Pancreas (tissue), 10 donors: Measurements from ENCODE around the gene TSHZ1. TPM values are rescaled to one million over a fixed set of nuclear protein-coding genes. Genes with fewer than 3 reads are reported as not detected.

Experiments used
- ATAC-seq, 4 donors: fragments of 200-7000 bp; cut with Tn5 transposase; one replicate each; pipeline versions ENCODE4 v1.8.0 to v1.9.1; 2020; ENCODE audit warnings: mild to moderate bottlenecking in 4 of 4, moderate library complexity in 4 of 4
- DNase-seq, 6 donors: peaks; one replicate each; pipeline ENCODE4 v3.0.0-alpha.2; 2020
- FAIRE-seq: peaks from 2 replicates; lab custom pipeline; 2012; peaks lifted over from hg19 to GRCh38; lab: Jason Lieb, UNC
- H3K27ac ChIP-seq, 4 donors: fragments of 200-600 bp; sonication (generic); 1 replicate in 3 of 4; 2 replicates in 1 of 4; pipeline versions ENCODE4 v1.5.0 to v1.8.0; 2020
- H3K27me3 ChIP-seq, 4 donors: fragments of 200-600 bp; one replicate each; pipeline ENCODE4 v1.8.0; 2021
- H3K36me3 ChIP-seq, 3 donors: fragments of 200-600 bp; sonication (generic) in 1 of 3; one replicate each; pipeline versions ENCODE4 v1.5.0 to v1.8.0; 2020 to 2021
- H3K4me1 ChIP-seq, 3 donors: fragments of 200-600 bp; one replicate each; pipeline ENCODE4 v1.8.0; 2021
- H3K4me3 ChIP-seq, 4 donors: fragments of 200-600 bp; sonication (generic) in 2 of 4; one replicate each; pipeline versions ENCODE4 v1.5.0 to v1.8.0; 2020 to 2021
- H3K9me3 ChIP-seq, 4 donors: fragments of 200-600 bp; one replicate each; pipeline ENCODE4 v1.8.0; 2021
- CTCF ChIP-seq, 4 donors: fragments of 200-600 bp; sonication (generic) in 3 of 4; IDR thresholded peaks; one replicate each; pipeline versions ENCODE4 v1.5.0 to v1.8.0; 2021; ENCODE audit warnings: antibody characterized with exemption in 4 of 4
- WGBS, 2 donors: extraction: QIAGEN DNeasy Blood & Tissue Kit; methylation state at CpG; one replicate each; pipeline ENCODE4 v1.1.7; 2013; 5-methylcytosine and 5-hydroxymethylcytosine counted together
- intact Hi-C, 3 donors: fragments of 100-400 bp; cut with DNase I; formaldehyde crosslinking; loops; one replicate each; pipeline versions ENCODE4 v1.11.1 to v1.14.2; 2022
- polyA plus RNA-seq, 2 donors: library from polyadenylated mRNA; stranded (reverse); fragments of 200-250 nt; gene quantifications; one replicate each; pipeline ENCODE4 v1.2.3, GENCODE V29; 2013
- total RNA-seq, 6 donors: library from RNA; stranded (reverse); fragmentation: NEBNext Ultra II Directional in 4 of 6; extraction: Animal tissue kit (Norgen Biotek cat#: 25700) in 4 of 6; gene quantifications; one replicate each; pipeline versions ENCODE4 v1.2.1 to v1.2.4, GENCODE V29; 2021 to 2023
- donor health status: healthy with polysubstance abuse.
- donor health status: DM: no; HTN: no; CAD: no; lungs with moderate emphysema.
- donor health status: DM: no; HTN: no; CAD: no.
- donor health status: control.
- donor health status: control.
- donor health status: Bipolar disorder and iron deficiency.
- donor health status: DM: yes; HTN: yes; CAD: no.
- donor health status: DM: no; HTN: no; CAD: no.
- donor health status: DM: no; HTN: no; CAD: no.
- donor health status: DM: yes; HTN: yes; CAD: no.

TSHZ1 gene
- total and polyA plus RNA-seq, 8 donors = 4.7 to 13.6 (median 7.6) TPM

- Histone ChIP-seq H3K4me3 (peak overlapping the region in 2 of 4 donors; percentile 25 to 40), H3K36me3 (no peaks in the 10 kb centered on the region), H3K27me3 (no peaks in the 10 kb centered on the region), H3K9me3 (no peaks in the 10 kb centered on the region), H3K27ac (no peak overlapping the region), H3K4me1 (peaks cover 24 to 48% (median 34%) of the 10 kb centered on the region in 3 donors)
- 33 to 53% methylated on average over 35 of the region's 35 CpGs for WGBS, 2 donors
- DNase-seq = peak in 1 of 6 donors; percentile 77
- intact Hi-C loops = no loop called here
- no peak for TF ChIP-seq CTCF (IDR thresholded peaks at IDR 0.05)
- no peak for ATAC-seq
- no peak for FAIRE-seq
These were observed 6.3 kb upstream of the TSHZ1 start for GRCh38 chr18:75204269-75204731.

GRCh38 chr18:75204732-75205513 lies 5.7 kb upstream of the TSHZ1 start:
- H3K4me3 ChIP-seq = peak overlapping the region in 3 of 4 donors; percentile 0 to 40 (median 25)
- intact Hi-C loops = no loop called here
- no peaks in the 10 kb centered on the region for H3K36me3 ChIP-seq
- ATAC-seq (no peak), DNase-seq (peak in 2 of 6 donors; percentile 66 to 75), FAIRE-seq (no peak)
- peak overlapping the region in 1 of 4 donors; percentile 17 for H3K27ac ChIP-seq
- H3K9me3 ChIP-seq = no peaks in the 10 kb centered on the region
- 36 to 55% methylated on average over 63 to 75 of the region's 75 CpGs for WGBS, 2 donors
- no peaks in the 10 kb centered on the region for H3K27me3 ChIP-seq
- no peak for TF ChIP-seq CTCF (IDR thresholded peaks at IDR 0.05)
- peaks cover 24 to 49% (median 34%) of the 10 kb centered on the region in 3 donors for H3K4me1 ChIP-seq

GRCh38 chr18:75205514-75206132 lies 5.0 kb upstream of the TSHZ1 start:
- 67 to 73% methylated on average over 16 of the region's 16 CpGs for WGBS, 2 donors
- H3K27me3 ChIP-seq = no peaks in the 10 kb centered on the region
- no peaks in the 10 kb centered on the region for H3K36me3 ChIP-seq
- FAIRE-seq (no peak), DNase-seq (no peak), ATAC-seq (no peak)
- no peak for TF ChIP-seq CTCF (IDR thresholded peaks at IDR 0.05)
- H3K4me3 ChIP-seq = peak overlapping the region in 1 of 4 donors; percentile 40
- peaks cover 29 to 50% (median 33%) of the 10 kb centered on the region in 3 donors for H3K4me1 ChIP-seq
- no peaks in the 10 kb centered on the region for H3K9me3 ChIP-seq
- peak overlapping the region in 1 of 4 donors; percentile 17 for H3K27ac ChIP-seq
- intact Hi-C loops = no loop called here

- DNase-seq = peak in 1 of 6 donors; percentile 59
- H3K4me1 ChIP-seq = peaks cover 24 to 48% (median 25%) of the 10 kb centered on the region in 3 donors
- H3K27ac ChIP-seq = peak overlapping the region in 1 of 4 donors; percentile 98
- FAIRE-seq = no peak
- intact Hi-C loops = no loop called here
- H3K4me3 ChIP-seq = peak overlapping the region in 3 of 4 donors; percentile 89 to 95 (median 93)
- no peaks in the 10 kb centered on the region for H3K36me3 ChIP-seq
- no peak for ATAC-seq
- H3K9me3 ChIP-seq = no peaks in the 10 kb centered on the region
- WGBS, 2 donors = 70 to 84% methylated on average over 13 to 14 of the region's 14 CpGs
- TF ChIP-seq CTCF (IDR thresholded peaks at IDR 0.05) = no peak
- no peaks in the 10 kb centered on the region for H3K27me3 ChIP-seq
These were observed 3.9 kb upstream of the TSHZ1 start for GRCh38 chr18:75206452-75207309.
